Nucleus accumbens (tissue), 56 donors: ENCODE data around the gene LRRC36.
"Not testable (repeated sequence)": the region's sequence is repeated elsewhere in the genome, so short reads cannot be mapped to it uniquely, and the experiment has no call there.

Source experiments
- DNase-seq, 56 donors: peaks; one replicate each; lab custom pipeline; 2025; lab: John Stamatoyannopoulos, UW

Gene LRRC36

GRCh38 chr16:67399218-67399733 is 72.7 kb downstream of the LRRC36 start:
- DNase-seq, result peak in 32 of 56 donors; percentile 16 to 68 (median 36)

- DNase-seq, result no peak
Measured at GRCh38 chr16:67399749-67400704, 73.4 kb downstream of the LRRC36 start.

DNA sequence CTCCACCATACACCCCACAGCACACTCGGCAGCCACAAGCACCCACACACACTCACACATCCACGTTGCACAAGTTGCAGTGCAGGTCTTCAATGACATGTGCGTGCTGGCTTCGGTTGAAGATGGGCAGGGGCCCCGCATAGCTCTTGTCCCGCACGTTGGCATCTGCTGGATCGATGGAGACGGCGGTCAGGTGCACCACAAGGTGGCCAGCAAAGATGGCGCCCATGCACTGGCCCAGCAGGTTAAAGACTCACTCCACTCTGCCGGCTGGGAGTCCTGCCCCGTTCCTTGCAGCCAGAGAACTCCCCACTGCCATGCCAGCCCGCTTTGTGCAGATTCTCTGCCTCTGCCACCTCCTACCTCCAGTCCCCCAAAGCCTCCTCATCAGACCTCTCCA is 74.3 kb downstream of the LRRC36 start:
- no peak for DNase-seq

- DNase-seq, result no peak
Measured at GRCh38 chr16:67403976-67404555, 77.5 kb downstream of the LRRC36 start.

GRCh38 chr16:67404740-67405226 is 78.2 kb downstream of the LRRC36 start:
- DNase-seq, result no peak

GRCh38 chr16:67405336-67405735 is 78.7 kb downstream of the LRRC36 start:
- DNase-seq, result no peak

DNA sequence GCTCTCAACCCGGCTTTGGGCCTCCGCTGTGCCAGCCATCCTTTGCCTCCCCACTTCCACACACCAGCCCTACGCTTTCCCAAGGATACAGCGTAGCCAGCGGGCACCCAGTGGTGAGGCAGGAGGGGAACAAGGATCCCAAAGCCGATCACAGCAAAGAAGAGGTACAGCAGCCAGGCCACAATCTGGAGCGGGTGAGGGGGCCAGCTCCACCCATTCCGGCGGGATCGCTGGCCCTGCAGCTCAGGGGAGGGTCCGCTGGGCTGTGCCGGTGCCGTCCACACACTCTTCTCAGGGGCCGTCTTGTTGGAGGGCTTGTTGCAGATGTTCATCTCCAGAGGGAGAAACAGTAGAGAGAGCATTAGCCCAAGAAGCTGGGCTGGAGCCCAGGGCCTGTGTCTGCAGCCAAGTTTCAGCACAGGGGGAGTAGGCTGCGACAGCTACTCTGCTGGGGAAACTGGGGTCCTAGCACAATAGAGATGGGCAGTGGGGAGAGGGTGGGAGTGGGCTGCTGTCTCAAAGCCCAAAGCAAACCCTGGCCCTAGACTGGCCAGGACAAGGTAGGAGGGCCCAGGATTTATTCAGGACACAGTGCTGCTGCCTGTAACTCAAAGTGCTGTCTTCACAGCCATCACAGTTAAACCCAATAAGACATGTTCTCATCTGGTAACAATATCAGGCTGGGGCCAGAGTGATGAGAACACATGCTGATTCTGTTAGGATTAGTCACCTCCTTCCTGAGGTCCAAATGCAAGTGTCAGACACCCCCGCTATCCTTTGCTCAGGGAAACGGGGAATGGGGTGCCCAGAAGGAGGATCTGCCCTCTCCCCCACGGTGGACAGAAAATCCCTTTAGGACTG is 79.7 kb downstream of the LRRC36 start:
- peak in 5 of 56 donors; percentile 11 to 37 (median 30) for DNase-seq

GRCh38 chr16:67407176-67407787 is 80.7 kb downstream of the LRRC36 start:
- no peak for DNase-seq

DNA sequence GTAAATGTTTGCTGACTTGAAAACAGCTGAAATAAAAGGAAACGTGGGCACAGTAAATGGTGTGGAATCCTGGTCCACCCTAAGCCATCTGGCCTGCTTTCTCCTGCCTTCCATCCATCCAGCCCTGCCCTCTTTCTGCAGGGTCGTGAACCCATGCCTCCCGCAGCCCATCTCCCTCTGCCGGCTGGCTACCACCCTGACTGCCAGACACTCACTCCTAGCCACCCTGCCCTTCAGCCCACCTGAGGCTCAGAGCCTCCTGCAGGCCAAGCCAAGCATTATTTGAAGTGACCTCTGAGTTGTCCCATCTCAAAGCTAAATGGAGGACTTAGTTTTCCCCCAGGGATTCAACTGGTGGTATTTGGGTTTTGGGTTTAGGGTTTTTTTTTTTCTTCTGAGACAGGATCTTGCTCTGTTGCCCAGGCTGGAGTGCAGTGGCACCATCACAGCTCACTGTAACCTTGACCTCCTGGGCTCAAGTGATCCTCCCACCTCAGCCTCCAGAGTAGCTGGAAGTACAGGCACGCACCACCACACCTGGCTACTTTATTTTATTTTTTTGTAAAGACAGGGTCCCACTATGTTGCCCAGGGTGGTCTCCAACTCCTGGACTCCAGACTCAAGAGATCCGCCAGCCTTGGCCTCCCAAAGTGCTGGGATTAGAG is 81.3 kb downstream of the LRRC36 start:
- DNase-seq, result no peak

DNA sequence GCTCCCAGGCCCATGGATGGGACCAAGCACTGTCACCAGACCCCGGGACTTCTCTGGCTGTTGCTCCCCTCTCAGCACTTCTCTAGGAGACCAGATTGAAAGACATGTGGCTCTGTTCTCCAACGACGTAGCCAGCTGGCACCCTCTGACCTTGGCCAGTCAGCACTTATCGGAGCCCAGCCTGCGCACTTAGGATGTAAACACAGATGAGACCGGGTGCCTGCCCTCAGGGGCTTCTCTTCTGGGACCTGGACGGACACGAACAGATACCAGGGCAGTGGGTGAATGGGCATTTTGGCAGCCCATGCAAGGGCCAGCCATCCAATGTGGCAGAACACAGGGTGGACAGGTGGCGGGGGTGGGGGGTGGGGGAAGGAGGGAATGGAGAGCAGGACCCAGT is 83.0 kb downstream of the LRRC36 start:
- no peak for DNase-seq

DNA sequence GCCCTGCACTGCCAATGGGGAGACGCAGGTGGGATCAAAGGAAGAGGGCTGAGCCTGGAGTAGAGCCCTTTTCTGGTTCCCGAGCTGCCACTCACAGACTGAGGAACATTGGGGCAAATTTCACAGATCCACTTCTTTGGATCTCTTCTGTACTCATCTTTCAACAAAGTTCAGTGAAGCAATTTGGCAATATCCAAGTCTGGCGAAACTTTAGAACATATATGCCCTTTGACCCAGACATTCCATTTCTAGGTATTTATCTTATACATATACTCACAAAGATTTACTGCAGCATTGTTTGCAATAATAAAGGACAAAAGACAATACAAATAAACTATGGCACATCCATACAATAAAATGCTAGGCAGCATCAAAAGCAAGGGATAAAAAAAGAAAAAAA is 84.7 kb downstream of the LRRC36 start:
- no peak for DNase-seq

- DNase-seq, result no peak
Measured at GRCh38 chr16:67412294-67412693, 85.7 kb downstream of the LRRC36 start.

GRCh38 chr16:67413978-67414911 is 87.6 kb downstream of the LRRC36 start:
- DNase-seq, result no peak

GRCh38 chr16:67415421-67415820 is 88.8 kb downstream of the LRRC36 start:
- not testable (repeated sequence) for DNase-seq

GRCh38 chr16:67415872-67416793 is 89.5 kb downstream of the LRRC36 start, which contains the start of gene ZDHHC1:
Gene ZDHHC1, minus strand, starts transcription at chr16:67416477. Its CDS starts 8,702 bp downstream, at chr16:67407775.
- peak in 47 of 56 donors; percentile 19 to 80 (median 54) for DNase-seq

DNA sequence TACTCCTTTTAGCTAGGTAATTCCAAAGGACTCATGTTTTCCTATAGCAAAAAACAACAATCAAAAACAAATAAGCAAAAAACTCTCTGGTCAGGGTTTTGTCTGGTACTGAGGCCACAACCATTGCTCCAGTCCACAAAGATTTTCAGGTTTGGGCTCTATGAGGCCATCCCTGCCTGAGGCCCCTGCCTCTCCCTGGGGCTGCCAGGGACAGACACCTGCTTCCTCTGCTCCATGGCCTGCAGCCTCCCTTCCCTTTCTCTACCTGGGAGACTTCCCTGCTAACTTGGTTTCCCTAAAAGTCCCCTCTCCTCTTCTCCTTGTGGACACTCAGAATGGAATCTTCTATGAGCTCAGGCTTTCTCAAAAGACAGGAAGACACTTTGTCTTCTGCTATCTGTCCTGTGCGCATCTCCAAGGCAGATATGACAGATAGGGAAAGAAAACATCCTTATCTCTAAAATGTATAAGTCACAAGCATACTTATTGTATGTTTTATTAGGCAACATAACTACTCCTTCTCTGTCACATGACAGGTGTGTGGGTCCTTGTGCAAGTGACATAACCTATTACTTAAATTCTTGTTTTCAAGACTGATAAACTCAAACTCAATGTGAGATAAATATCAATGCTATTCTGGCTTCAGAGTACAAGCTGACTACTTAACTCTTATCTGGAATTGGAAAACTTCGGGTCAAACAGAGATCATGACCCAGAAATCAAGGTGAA is 90.9 kb downstream of the LRRC36 start:
- no peak for DNase-seq
